Stimulated activated CD4-positive, alpha-beta T cell treated with anti-CD3 and anti-CD28 coated beads, Interleukin-4, amount 100 ng/mL, for 1 hour (primary cell): Measurements from ENCODE around the gene MTHFS.
"Not testable (repeated sequence)": the region's sequence is repeated elsewhere in the genome, so short reads cannot be mapped to it uniquely, and the experiment has no call there.

Experiments used
- DNase-seq: peaks from one replicate; pipeline ENCODE4 v3.0.0-alpha.2; 2020

The MTHFS gene

DNA sequence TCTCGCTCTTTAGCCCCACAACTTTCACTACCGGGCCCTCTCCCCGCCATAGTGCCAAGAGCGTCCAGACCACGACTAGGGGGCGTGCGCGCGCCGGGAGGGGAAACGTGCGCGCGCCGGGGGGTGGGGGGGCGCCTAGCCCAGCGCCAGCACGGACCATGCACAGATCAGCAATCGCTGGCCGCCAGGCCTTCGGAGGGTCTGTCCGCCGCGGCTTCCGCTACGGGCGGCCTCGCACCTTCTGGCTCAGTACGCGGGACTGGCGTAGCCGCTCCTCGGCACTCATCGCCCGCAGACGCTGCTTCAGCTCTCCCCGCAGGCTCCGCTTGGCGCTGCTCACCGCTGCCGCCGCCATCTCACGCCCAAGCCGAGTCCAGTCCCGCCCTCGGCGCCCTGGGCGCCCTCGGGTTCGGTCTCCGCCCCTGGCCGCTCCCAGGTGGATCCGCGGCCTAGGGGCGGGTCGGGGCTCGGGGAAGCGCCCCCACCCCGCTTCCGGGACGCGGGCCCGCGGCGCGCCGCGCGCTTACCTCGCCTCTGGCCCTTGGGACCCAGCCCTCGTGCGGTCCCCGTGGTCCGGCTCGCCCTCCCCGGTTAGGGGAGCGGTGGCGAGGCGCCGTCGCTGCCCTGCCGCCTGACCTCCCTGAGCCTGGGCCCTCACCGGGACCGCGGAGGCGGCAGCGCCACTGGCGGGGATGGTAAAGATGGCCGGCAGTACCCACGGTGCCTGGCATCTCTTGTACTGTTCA is at the start of gene MTHFS:
Gene MTHFS, minus strand, starts transcription at position 381 of the 746 bp plus-strand sequence. Its CDS starts 26 bp downstream, at position 355.
- DNase-seq, result peak; percentile 72

DNA sequence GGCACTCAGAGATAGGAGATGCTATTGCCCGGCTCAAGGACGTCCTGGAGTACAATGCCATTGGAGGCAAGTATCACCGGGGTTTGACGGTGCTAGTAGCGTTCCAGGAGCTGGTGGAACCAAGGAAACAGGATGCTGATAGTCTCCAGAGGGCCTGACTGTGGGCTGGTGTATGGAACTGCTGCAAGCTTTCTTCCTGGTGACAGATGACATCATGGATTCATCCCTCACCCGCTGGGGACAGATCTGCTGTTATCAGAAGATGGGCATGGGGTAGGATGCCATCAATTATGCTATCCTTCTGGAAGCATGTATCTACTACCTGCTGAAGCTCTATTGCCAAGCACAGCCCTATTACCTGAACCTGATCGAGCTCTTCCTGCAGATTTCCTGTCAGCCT is 47.8 kb upstream of the MTHFS start:
- DNase-seq, result no peak

DNA sequence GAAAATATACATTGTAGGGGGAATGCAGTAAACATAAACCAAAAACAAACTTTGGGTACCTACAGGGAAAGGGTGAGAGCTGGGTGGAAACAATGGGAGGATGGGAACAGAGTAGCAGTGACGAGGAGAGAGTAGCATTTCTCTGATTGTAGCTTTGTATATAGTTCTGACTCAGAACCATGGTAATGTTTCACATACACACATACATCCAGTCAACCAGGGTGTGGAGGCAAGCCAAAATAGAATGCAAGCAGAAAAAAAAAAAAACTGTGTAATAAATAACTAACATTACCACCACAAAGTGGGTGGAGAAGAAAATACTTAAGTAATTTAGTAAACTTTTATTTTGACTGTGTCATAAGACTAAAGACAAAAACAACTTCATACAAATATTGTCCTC is 47.0 kb upstream of the MTHFS start:
- no peak for DNase-seq

DNA sequence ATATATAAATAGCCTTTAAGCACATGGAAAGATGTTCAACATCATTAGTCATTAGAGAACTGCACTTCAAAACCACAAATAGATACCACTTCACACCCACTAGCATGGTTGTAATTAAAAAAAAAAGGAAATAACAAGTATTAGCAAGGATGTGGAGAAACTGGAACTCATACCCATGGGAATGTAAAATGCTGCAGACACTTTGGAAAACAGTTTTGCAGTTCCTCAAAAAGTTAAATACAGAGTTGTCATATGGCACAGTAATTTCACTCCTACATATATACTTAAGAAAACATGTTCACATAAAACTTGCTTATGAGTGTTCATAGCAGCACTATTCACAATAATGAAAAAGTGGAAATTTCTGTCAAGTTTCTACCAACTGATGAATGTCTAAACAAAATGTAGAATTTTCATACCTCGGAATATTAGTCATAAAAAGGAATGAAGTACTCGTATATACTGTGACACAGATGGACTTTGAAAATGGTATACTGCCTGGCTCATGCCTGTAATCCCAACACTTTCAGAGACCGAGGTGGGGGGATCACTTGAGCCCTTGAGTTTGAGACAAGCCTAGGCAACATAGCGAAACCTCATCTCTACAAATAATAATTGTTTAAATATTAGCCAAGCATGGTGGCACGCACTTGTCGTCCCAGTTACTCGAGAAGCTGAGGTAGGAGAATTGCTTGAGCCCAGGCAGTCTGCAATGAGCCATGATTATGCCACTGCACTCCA is 46.1 kb upstream of the MTHFS start:
- no peak for DNase-seq

DNA sequence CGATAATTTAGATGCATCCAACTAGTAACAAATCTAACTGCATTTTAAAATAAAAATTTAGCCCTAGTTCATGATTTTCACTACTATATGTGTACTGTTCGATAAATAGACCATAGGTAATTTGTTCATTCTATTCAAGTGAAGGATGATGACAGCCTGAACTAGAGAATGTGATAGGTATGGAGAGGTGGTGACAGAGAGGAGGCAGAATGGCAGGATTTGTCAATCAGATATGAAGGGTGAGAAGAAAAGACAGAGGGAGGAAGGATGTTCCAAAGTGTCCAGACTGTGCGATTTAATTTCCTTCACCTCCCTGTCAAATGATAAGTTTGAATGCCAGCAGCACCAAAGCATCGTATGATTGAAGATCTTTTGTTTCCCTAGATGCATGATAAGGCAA is 42.6 kb upstream of the MTHFS start:
- no peak for DNase-seq

DNA sequence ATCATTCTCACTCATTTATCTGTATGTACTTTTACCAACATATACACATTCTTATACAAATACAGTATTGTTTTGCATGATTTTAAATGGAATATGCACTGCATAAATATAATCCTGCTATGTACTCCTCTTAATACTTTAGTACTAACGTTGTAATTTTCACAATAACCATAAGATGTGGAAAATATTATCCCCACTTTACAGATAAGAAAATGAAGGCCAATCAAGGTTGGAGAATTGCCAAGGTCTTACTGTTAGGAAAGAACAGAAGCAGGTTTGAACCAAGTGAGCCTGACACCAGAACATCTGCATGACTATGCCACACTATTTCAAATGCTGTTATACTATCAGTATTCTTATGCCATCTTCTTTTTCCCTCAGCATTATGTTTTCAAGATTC is 41.3 kb upstream of the MTHFS start:
- no peak for DNase-seq

DNA sequence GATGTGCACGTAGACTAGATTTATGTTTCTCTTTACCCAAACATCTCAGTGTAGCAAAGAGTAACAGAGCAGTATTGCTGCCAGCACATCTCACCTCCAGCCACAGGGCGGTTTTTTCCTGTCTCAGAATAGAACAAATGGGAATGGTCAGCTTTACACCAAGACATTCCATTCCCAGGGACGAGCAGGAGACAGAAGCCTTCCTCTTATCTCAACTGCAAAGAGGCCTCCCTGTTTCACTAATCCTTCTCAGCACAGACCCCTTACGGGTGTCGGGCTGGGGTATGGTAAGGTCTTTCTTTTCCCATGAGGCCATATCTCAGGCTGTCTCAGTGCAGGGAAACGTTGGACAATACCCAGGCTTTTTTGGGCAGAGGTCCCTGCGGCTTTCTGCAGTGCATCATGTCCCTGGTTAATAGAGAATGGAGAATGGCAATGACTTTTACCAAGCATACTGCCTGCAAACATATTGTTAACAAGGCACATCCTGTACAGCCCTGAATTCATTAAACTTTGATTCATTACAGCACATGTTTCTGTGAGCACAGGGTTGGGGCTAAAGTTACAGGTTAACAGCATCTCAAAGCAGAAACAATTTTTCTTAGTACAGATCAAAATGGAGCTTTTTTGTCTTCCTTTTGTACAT is 38.9 kb upstream of the MTHFS start:
- not testable (repeated sequence) for DNase-seq

DNA sequence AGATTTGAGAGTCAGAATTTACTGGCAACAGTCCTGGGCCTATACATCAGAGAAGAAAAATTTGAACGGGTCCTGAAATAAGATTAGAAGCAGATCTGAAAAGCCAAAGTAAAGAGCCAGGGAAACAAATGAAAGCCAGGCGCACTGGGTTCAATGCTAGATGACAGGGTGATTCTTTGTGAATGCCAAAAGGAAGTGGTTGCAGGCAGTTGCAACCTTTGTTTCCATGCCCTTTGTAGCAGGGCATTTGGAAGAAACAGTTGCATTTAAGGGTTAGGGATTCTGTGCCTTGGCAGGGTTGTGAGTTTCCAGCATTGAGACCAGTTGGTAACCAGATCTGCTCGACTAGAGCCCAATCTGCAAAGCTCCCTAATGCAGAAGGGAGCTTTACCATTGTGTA is 36.4 kb upstream of the MTHFS start:
- DNase-seq, result no peak

DNA sequence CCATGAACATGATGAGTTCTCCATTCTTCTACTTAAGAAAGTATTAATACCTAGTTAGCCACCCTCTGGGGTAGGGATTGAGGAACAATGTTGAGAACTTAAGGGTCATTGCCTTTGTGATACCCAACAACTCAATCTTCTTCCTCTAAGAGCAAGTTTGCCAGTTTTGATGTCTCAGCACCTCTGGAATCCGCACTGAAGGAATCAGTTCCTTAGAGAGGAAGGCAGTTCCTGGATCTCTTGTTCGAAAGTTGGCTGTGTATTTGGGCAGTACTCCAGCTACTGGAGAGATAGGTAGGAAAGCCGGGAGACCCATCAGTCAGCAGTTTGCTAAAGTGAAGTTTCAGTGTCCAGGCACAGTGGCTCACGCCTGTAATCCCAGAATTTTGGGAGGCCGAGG is 35.6 kb upstream of the MTHFS start:
- no peak for DNase-seq

DNA sequence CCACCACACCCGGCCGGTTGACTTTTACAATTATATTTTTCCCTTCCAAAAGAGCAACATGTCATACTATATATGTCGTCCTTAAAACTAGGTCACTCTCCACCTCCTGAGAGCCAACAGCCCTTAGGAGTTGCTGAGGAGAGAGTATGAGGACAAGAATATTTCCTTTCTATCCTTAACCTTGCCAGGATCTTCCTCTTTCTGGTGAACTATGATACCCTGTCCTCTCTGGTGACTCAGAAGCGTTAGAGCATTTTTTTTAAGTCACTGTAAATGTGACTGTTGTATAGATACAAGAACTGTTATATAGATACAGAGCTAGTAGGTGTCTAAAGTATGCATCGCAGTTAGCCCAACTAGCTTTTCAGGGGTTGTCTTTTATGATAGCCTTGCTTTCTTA is 33.7 kb upstream of the MTHFS start:
- no peak for DNase-seq

DNA sequence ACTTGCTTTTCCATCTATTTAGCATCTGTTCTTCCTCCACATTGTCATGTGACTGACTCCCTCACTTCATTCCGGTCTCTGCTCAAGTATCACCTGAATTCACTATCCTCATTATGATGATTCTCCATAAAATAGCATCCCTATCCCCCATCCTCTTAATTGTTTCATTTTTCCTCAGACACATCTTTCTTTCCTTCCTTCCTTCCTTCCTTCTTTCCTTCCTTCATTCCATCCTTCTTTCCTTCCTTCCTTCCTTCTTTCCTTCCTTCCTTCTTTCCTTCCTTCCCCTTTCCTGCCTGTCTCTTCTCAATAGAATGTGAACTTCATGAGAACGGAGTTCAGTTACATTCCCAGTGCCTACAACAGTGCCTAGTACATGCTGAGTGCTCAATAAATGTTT is 32.6 kb upstream of the MTHFS start:
- DNase-seq, result no peak

DNA sequence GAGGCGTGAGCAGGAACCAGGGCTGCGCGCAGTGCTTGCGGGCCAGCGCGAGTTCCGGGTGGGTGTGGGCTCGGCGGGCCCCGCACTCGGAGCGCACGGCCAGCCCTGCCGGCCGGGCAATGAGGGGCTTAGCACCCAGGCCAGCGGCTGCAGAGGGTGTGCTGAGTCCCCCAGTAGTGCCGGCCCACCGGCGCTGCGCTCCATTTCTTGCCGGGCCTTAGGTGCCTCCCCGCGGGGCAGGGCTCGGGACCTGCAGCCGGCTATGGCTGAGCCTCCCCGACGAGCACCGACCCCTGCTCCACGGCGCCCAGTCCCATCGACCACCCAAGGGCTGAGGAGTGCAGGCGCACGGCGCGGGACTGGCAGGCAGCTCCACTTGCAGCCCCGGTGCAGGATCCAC is 29.3 kb upstream of the MTHFS start:
- DNase-seq, result not testable (repeated sequence)

DNA sequence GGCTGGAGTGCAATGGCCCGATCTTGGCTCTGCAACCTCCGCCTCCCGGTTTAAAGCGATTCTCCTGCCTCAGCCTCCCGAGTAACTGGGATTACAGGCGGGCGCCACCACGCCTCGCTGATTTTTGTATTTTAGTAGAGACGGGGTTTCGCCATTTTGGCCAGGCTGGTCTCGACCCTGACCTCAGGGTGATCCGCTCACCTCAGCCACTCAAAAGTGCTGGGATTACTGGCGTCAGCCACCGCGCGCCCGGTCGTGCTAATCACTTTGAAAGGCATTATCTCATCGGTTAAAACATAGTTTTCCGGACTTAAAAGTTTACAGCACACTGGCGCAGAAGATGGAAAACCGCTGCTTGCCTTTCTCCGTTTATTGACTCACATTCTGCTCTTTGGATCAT is 27.6 kb upstream of the MTHFS start:
- no peak for DNase-seq

DNA sequence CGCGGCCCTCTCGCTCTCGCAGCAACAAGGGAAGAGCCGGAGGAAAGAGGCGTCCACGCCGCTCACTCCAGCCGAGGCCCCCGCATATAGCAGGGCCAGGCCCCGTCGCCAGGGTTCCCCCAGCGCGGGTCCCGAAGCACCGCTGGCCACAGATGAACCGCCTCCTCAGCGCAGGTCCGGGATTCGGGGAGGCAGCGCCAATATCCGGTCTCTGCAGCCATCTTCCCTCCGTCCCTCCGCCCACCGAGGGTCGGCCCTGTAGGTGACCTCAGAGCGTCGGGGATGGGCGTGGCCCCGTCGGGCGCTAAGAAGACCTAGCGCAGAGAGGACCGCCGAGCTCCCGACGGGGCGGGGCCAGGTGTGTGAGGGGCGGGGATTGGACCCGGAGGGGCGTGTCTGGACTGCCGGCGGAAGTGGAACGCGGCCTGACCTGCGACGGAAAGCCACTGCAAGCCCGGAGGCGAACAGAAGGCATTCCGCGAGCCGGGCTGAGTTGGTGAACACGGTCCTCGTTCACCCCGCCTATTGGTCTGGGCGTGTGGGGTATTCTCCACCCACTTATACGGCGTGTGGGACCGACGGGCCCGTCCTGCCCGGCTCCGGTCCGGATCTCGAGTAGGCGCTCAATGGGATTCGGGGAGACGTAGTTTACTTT is 26.8 kb upstream of the MTHFS start:
- DNase-seq, result peak; percentile 98

DNA sequence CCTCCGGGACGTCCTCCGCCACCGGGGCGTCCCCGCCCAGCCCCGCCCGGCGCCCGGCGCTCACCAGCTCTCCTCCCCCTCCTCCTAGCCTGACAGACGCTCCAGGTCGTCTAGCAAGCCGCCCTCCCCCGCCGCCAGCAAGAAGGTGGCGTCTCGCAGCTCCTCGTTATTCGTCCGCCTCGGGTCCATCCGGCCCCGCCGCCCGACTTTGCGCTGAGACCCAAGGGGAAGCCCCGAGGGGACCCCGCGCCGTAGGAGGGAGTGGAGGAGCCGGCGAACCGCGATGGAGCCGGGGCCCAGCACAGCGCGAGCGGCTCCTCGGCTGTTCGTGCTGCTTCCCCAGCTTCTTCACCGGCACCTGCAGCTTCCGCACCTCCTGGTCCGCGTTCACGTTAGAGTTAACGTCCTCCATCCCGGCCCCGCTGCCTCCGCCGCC is 26.3 kb upstream of the MTHFS start:
- DNase-seq, result peak; percentile 68

DNA sequence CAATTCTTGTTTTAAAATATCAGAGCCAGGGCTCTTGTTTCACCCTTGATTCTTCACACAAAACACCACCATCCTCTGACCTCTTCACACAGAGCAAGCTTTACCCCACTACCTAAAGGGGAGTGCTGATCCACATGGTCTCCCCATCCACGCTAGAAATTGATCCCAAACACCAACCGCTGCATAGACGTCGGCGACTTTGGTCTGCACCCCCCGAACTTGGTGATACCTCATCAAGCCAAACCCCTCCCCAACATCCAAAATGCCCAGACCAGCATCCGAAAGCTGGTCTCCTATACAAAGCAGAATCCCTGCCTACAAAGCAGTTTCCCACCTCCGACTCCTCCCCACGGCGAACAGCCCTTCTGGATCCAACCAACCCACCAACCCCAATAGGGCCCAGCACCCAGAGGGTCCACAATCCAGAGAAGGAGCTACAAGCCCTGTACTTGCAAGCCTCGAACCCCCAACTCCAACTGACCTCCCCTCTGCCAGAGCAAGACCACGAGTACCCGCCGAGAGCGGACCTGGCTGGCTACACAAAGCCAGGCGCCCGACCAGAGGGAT is 25.8 kb upstream of the MTHFS start:
- DNase-seq, result no peak

DNA sequence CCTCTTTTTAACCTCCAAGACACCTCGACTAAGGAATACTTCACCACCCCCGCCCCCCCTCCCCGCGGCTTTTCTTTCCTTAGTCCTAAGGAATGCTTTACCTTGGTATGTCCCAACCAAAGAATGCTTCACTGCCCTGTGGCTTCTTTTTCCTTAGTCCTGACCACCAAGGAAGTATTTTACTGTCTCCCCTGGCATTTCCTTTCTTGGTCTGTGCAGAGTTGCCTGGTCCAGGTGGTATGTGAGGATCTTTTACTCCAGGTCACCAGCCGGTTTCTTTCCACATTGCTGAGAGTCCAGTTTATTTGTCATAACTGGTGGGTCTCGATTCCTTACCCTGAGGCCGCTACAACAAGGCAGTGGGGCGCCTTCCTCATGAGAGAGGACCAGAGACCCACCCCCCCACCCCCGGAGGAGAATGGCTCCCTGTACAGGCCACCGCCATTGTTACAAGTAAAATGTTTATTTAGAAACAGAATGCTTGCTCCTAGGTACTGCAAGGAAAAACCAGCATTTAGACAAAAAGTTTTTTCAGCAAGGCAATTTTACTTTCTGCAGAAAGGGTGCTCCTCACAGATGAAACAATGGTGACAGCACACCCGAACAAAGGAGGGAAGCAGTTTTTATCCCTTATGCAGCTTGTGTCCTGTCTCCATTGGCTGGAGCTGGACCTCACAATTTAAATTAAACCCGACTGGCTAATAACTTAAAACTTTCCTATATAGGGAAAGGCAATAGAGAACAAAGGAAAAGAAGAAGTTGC is 23.1 kb upstream of the MTHFS start:
- DNase-seq, result no peak

DNA sequence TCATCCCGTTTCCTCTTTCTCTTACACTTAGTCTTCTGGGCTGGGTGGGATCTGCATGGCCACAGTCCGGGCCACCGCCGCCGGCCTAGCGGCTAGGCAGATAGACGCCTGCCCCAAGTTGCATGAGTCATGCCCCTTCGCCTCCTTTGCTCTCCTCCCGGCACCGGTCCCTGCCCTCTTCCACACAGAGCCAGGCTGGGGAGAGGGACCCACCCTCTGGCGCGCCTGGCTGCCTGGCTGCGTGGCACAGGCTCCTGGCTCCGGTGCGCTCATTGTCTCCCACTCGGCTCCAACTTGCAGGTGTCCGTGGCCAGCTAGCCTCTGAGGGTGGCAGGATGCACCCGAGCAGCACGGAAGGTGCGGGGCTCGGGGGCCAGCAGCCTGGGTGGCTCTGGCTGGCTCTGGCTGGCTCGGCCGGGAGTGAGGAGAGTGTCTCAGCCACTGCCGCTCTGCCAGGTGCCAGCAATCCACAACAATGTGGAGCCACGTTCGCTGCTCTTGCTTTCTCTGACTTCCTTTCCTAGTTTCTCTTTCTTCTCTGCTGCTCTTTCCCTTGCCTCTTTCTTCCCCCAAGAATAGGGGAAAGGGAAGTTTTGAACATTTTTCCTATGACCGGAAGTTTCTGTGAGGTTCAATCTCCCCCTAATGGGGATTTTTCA is 22.4 kb upstream of the MTHFS start:
- no peak for DNase-seq

DNA sequence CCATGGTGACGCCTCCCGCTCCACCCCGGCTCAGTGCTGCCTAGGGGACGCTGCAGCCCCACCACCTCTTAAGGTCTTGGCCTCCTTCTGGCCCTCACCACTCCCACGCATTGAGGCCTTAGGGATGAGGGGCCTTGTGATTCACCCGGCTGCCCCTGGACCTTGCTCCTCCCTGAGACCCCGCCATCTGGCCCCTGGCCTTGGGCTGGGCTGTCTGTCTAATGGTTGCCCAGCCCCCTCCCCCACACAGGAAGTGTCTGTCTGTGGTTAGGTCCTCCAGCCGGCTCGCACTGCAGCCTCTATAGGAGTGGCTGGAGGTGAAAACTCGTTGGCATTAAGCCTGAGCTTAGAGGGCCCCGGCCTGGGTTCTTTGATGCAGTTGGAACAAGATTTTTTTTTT is 21.5 kb upstream of the MTHFS start:
- no peak for DNase-seq

DNA sequence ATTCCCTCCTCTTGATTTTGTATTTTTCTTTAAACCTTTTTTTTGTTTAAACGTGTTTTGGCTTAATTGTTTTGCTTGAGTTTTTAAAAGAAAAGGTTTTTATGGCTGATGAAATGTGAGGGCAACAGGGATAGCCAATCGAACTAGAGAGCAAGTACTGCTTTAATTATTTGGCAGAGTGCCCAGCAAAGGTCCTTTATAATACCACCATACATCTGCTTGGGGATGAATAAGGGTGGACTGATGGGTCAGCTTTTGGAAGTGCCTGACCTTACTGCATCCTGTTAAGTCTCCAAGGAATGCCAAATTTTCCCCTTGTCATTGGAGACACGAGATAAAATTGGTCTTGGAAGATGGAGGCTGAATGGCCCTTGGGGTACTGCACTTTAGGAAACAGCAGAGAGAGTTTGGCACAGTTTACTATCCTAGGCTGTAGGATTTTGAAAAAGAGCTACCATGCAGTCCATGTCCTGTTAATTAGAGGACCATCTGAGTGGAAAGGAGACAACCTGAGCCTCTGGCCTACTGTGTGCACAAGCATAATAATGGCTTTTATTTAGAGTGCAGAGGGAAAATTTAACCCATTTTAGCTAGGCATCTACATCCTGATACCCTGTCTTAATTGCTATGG is 19.8 kb upstream of the MTHFS start:
- no peak for DNase-seq

DNA sequence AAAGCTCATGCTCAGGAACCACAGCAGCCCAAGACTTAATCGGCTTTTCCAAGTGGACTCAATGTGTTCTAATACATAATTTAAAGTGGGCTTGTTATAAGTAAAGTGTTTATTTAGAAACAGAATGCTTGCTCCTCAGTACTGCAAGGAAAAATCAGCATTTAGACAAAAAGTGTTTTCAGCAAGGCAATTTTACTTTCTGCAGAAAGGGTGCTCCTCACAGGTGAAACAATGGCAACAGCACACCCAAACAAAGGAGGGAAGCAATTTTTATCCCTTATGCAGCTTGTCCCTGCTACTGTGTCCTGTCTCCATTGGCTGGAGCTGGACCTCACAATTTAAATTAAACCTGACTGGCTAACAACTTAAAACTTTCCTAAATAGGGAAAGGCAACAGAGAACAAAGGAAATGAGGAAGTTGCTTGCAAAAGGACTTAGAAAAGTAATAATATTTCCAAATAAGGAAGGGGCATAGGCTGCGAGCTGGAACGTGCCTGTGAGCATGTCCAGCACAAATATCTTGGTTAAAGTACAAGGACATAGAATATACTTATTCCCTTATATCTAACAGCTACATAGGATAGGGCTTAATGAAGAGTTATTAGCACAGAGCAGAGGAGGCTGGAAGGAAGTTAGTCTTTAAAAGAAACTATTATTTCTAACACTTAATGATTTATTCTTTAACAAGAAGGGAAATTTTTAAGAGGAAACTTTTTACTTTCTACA is 19.1 kb upstream of the MTHFS start:
- not testable (repeated sequence) for DNase-seq
